Testis (tissue), 3 donors: ENCODE data around the gene PAPSS2. TPM values are rescaled to one million over a fixed set of nuclear protein-coding genes. Genes with fewer than 3 reads are reported as not detected.

Source experiments
- DNase-seq: peaks from one replicate; pipeline ENCODE4 v3.0.0-alpha.2; 2019
- H3K27ac ChIP-seq, 2 donors: fragments of 200-600 bp; sonication (generic); one replicate each; pipeline ENCODE4 v1.5.1; 2019
- H3K27me3 ChIP-seq: fragments of 200-600 bp; sonication (generic); one replicate; pipeline ENCODE4 v1.5.1; 2019
- H3K36me3 ChIP-seq: fragments of 200-600 bp; sonication (generic); one replicate; pipeline ENCODE4 v1.5.1; 2017; ENCODE audit warnings: low read depth; ENCODE audit errors: missing control alignments
- H3K4me1 ChIP-seq: fragments of 200-600 bp; sonication (generic); one replicate; pipeline ENCODE4 v1.5.1; 2019
- H3K4me3 ChIP-seq, 2 donors: fragments of 200-600 bp; sonication (generic); one replicate each; pipeline ENCODE4 v1.5.1; 2017 to 2019
- H3K9me3 ChIP-seq: fragments of 200-600 bp; sonication (generic); one replicate; pipeline ENCODE4 v1.5.1; 2017
- POLR2A ChIP-seq: fragments of 450-650 bp; IDR thresholded peaks from one replicate; pipeline ENCODE4 v1.6.1; 2017; ENCODE audit warnings: antibody characterized with exemption, mild to moderate bottlenecking, moderate library complexity
- WGBS, 2 donors: methylation state at CpG; one replicate each; pipeline ENCODE4 v1.1.5; 2018; 5-methylcytosine and 5-hydroxymethylcytosine counted together
- intact Hi-C: fragments of 100-400 bp; cut with DNase I; formaldehyde crosslinking; loops from one replicate; pipeline ENCODE4 v1.15.1; 2023; ENCODE audit warnings: low total_unique reads
- polyA plus RNA-seq: library from polyadenylated mRNA; stranded (reverse); fragments of 350-450 nt; fragmentation: Illumina TruSeq; extraction: RNeasy Lipid Tissue Mini Kit (QIAGEN cat#74804); gene quantifications from one replicate; pipeline ENCODE4 v1.2.3, GENCODE V29; 2014; ENCODE audit warnings: low read depth, low replicate concordance; ENCODE audit not compliant: insufficient read depth
- total RNA-seq, 2 donors: library from RNA; depleted of rRNA; stranded (reverse); fragments of >200 nt; gene quantifications; one replicate each; pipeline ENCODE4 v1.2.3, GENCODE V29; 2016
- TF ChIP-seq, protein P1 (sequence below), 3 experiments: fragments of 450-650 bp in 2 of 3; fragments of 200-600 bp in 1 of 3; sonication (generic) in 1 of 3; IDR thresholded peaks; one replicate each; pipeline ENCODE4 v1.5.1; 2016 to 2019; ENCODE audit warnings: antibody characterized with exemption in 3 of 3, mild to moderate bottlenecking in 2 of 3, moderate library complexity in 1 of 3

Gene PAPSS2
- total and polyA plus RNA-seq, 3 donors from 2014 or later: 4.6 to 20.1 (median 6.4) TPM

DNA sequence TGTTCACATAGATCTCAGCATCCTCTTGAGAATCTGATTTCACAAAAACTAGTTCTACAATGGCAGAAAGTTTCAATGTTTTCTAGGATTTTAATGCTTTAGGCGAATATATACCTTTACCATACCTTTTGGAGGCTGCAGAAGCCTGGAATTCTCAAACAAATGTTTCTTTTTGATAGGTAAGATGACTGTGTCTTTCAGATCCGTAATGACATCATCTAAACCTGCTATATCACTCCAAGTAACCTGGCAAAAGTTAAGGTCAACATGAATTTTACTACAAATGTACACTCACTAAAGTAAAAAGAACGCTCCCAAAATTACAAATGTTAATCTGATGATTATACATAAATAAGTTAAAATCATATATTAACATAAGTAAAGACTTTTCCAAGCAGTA is 130.5 kb downstream of the PAPSS2 start:
- no peak for TF ChIP-seq POLR2A
- TF ChIP-seq, protein P1, sequence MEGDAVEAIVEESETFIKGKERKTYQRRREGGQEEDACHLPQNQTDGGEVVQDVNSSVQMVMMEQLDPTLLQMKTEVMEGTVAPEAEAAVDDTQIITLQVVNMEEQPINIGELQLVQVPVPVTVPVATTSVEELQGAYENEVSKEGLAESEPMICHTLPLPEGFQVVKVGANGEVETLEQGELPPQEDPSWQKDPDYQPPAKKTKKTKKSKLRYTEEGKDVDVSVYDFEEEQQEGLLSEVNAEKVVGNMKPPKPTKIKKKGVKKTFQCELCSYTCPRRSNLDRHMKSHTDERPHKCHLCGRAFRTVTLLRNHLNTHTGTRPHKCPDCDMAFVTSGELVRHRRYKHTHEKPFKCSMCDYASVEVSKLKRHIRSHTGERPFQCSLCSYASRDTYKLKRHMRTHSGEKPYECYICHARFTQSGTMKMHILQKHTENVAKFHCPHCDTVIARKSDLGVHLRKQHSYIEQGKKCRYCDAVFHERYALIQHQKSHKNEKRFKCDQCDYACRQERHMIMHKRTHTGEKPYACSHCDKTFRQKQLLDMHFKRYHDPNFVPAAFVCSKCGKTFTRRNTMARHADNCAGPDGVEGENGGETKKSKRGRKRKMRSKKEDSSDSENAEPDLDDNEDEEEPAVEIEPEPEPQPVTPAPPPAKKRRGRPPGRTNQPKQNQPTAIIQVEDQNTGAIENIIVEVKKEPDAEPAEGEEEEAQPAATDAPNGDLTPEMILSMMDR (IDR thresholded peaks at IDR 0.05): no peak
- no peaks in the 10 kb centered on the region for H3K4me1 ChIP-seq
- no peak for DNase-seq
- intact Hi-C loops: no loop called here
- 85 to 95% methylated on average over 3 of the region's 3 CpGs for WGBS, 2 donors
- no peak overlapping the region for H3K4me3 ChIP-seq
- no peaks in the 10 kb centered on the region for H3K36me3 ChIP-seq
- H3K27ac ChIP-seq: no peak overlapping the region
- no peaks in the 10 kb centered on the region for H3K27me3 ChIP-seq
- H3K9me3 ChIP-seq: no peaks in the 10 kb centered on the region

DNA sequence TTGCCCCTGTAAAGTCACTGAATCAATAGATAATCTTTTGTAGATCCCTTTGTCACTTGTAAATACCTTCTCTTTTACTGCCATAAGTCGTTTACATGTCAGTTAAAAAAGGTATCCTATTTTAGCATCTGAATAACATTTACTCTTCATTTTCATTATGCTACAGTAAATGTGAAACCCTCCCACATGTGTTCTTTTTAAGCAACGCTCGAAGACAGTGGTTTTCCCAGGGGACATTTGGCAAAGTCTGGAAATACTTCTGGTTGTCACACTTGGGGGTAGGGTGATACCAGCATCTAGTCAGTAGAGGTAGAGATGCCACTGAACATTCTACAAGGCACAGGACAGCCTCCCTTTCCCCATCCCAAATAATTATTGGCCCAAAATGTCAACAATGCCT is 134.6 kb downstream of the PAPSS2 start:
- intact Hi-C loops: no loop called here
- no peaks in the 10 kb centered on the region for H3K4me1 ChIP-seq
- no peaks in the 10 kb centered on the region for H3K27me3 ChIP-seq
- H3K27ac ChIP-seq: no peak overlapping the region
- TF ChIP-seq, protein P1 (IDR thresholded peaks at IDR 0.05): no peak
- 40 to 45% methylated on average over 3 of the region's 3 CpGs for WGBS, 2 donors
- no peak overlapping the region for H3K4me3 ChIP-seq
- no peak for DNase-seq
- no peaks in the 10 kb centered on the region for H3K9me3 ChIP-seq
- H3K36me3 ChIP-seq: no peaks in the 10 kb centered on the region

Other genes with a start within 250 kb of the PAPSS2 start
- gene MINPP1, start 155.0 kb upstream of the PAPSS2 start, total RNA-seq: 10 to 100 TPM; 24.3 to 32.3 TPM
- 15.3 TPM for gene MINPP1, start 155.0 kb upstream of the PAPSS2 start, polyA plus RNA-seq
- gene ATAD1, start 158.3 kb downstream of the PAPSS2 start, total RNA-seq: 100 to 1,000 TPM in 1 of 2 donors, 10 to 100 TPM in 1; 68.5 to 107 TPM
- gene ATAD1, start 158.3 kb downstream of the PAPSS2 start, polyA plus RNA-seq: 162 TPM
- 1 to 10 TPM; 2.0 to 3.9 TPM for gene KLLN, start 203.7 kb downstream of the PAPSS2 start, total RNA-seq
- 2.0 TPM for gene KLLN, start 203.7 kb downstream of the PAPSS2 start, polyA plus RNA-seq
- gene PTEN, start 203.7 kb downstream of the PAPSS2 start, total RNA-seq: 100 to 1,000 TPM in 1 of 2 donors, 10 to 100 TPM in 1; 85.4 to 118 TPM
- 96.8 TPM for gene PTEN, start 203.7 kb downstream of the PAPSS2 start, polyA plus RNA-seq